Left lung (tissue), 14 donors: ENCODE data around the gene COX7A2. TPM values are rescaled to one million over a fixed set of nuclear protein-coding genes. Genes with fewer than 3 reads are reported as not detected.
A peak's percentile ranks its signal among the peaks of the same experiment; 100 is the strongest.

Source experiments
- ATAC-seq: fragments of 200-7000 bp; cut with Tn5 transposase; one replicate; pipeline ENCODE4 v1.9.1; 2020; ENCODE audit warnings: moderate library complexity
- DNase-seq, 4 donors: peaks; one replicate each; pipeline ENCODE4 v3.0.0-alpha.2; 2013 to 2020
- H3K27ac ChIP-seq, 2 donors: fragments of 200-600 bp; sonication (generic) in 1 of 2; one replicate each; pipeline versions ENCODE4 v1.5.0 to v1.8.0; 2020 to 2021
- H3K27me3 ChIP-seq, 2 donors: fragments of 200-600 bp; sonication (generic) in 1 of 2; one replicate each; pipeline versions ENCODE4 v1.5.0 to v1.8.0; 2020 to 2021
- H3K36me3 ChIP-seq, 2 donors: fragments of 200-600 bp; sonication (generic) in 1 of 2; one replicate each; pipeline versions ENCODE4 v1.5.0 to v1.8.0; 2020 to 2021
- H3K4me1 ChIP-seq, 2 donors: fragments of 200-600 bp; one replicate each; pipeline ENCODE4 v1.8.0; 2021
- H3K4me3 ChIP-seq, 2 donors: fragments of 200-600 bp; sonication (generic) in 1 of 2; one replicate each; pipeline versions ENCODE4 v1.5.0 to v1.8.0; 2020 to 2021; ENCODE audit warnings: mild to moderate bottlenecking in 1 of 2
- H3K9me3 ChIP-seq, 2 donors: fragments of 200-600 bp; sonication (generic) in 1 of 2; one replicate each; pipeline versions ENCODE4 v1.5.0 to v1.8.0; 2020 to 2021
- intact Hi-C, 2 donors: fragments of 100-400 bp; cut with DNase I; formaldehyde crosslinking; loops; one replicate each; pipeline versions ENCODE4 v1.11.2 to v1.14.2; 2022
- long read RNA-seq, 12 donors: library from polyadenylated mRNA in 2 of 12; unstranded in 2 of 12; transcript quantifications; one replicate each; pipeline ENCODE4 v2.0.0 and lab custom pipeline, GENCODE V29; 2019 to 2026
- polyA plus RNA-seq, 6 donors: library from polyadenylated mRNA; unstranded; fragments of 120-200 nt; gene quantifications; one replicate each; pipeline ENCODE4 v1.2.1, GENCODE V29; 2013; ENCODE audit not compliant: insufficient read length in 6 of 6
- total RNA-seq, 2 donors: library from RNA; stranded (reverse); fragmentation: NEBNext Ultra II Directional; extraction: Animal tissue kit (Norgen Biotek cat#: 25700); gene quantifications; one replicate each; pipeline ENCODE4 v1.2.1, GENCODE V29; 2021
- TF ChIP-seq, protein P1 (sequence below), 2 donors: fragments of 200-600 bp; sonication (generic) in 1 of 2; IDR thresholded peaks; one replicate each; pipeline versions ENCODE4 v1.5.0 to v1.8.0; 2021; ENCODE audit warnings: antibody characterized with exemption in 2 of 2
- donor health status: DM: no; HTN: yes; CAD: no.
- donor health status: DM: no; HTN: no; CAD: no.

Gene COX7A2, protein sequence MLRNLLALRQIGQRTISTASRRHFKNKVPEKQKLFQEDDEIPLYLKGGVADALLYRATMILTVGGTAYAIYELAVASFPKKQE
- total RNA-seq (100 to 1,000 TPM; 316 to 322 TPM), polyA plus RNA-seq (100 to 1,000 TPM; 188 to 230 (median 210) TPM)
- long read RNA-seq, donor 1, transcript COX7A2-202 (4 exons, 773 nt), result major isoform, 453 of 495 reads
- long read RNA-seq, donor 1, transcript COX7A2-207 (2 exons, 914 nt), result minor isoform, 7 of 495 reads
- long read RNA-seq, donor 1, transcript COX7A2-204 (4 exons, 501 nt), result minor isoform, 7 of 495 reads
- long read RNA-seq, donor 1, partial matches to known transcripts, result 26 of 495 reads
- long read RNA-seq, donor 1, other reads (novel, unspliced or antisense), result 0 of 495 reads
- long read RNA-seq, donor 2, transcript COX7A2-202 (4 exons, 773 nt), result major isoform, 269 of 336 reads
- long read RNA-seq, donor 2, transcript COX7A2-206 (3 exons, 325 nt), result minor isoform, 6 of 336 reads
- long read RNA-seq, donor 2, partial matches to known transcripts, result 57 of 336 reads
- long read RNA-seq, donor 2, other reads (novel, unspliced or antisense), result 0 of 336 reads
- long read RNA-seq, donor 3, transcript COX7A2-202 (4 exons, 773 nt), result major isoform, 278 of 321 reads
- long read RNA-seq, donor 3, partial matches to known transcripts, result 34 of 321 reads
- long read RNA-seq, donor 3, other reads (novel, unspliced or antisense), result 0 of 321 reads
- long read RNA-seq, donor 4, transcript COX7A2-202 (4 exons, 773 nt), result major isoform, 297 of 303 reads
- long read RNA-seq, donor 4, partial matches to known transcripts, result 1 of 303 reads
- long read RNA-seq, donor 4, other reads (novel, unspliced or antisense), result 4 of 303 reads
- long read RNA-seq, donor 5, transcript COX7A2-207 (2 exons, 914 nt), result minor isoform, 6 of 377 reads
- long read RNA-seq, donor 5, transcript COX7A2-202 (4 exons, 773 nt), result major isoform, 340 of 377 reads
- long read RNA-seq, donor 5, partial matches to known transcripts, result 27 of 377 reads
- long read RNA-seq, donor 5, other reads (novel, unspliced or antisense), result 0 of 377 reads
- long read RNA-seq, donor 6, transcript COX7A2-202 (4 exons, 773 nt), result major isoform, 451 of 503 reads
- long read RNA-seq, donor 6, transcript COX7A2-206 (3 exons, 325 nt), result minor isoform, 7 of 503 reads
- long read RNA-seq, donor 6, partial matches to known transcripts, result 33 of 503 reads
- long read RNA-seq, donor 6, other reads (novel, unspliced or antisense), result 5 of 503 reads
- long read RNA-seq, donor 7, transcript COX7A2-207 (2 exons, 914 nt), result minor isoform, 9 of 279 reads
- long read RNA-seq, donor 7, transcript COX7A2-202 (4 exons, 773 nt), result major isoform, 256 of 279 reads
- long read RNA-seq, donor 7, partial matches to known transcripts, result 9 of 279 reads
- long read RNA-seq, donor 7, other reads (novel, unspliced or antisense), result 0 of 279 reads
- long read RNA-seq, donor 8, transcript COX7A2-202 (4 exons, 773 nt), result major isoform, 186 of 205 reads
- long read RNA-seq, donor 8, partial matches to known transcripts, result 15 of 205 reads
- long read RNA-seq, donor 8, other reads (novel, unspliced or antisense), result 0 of 205 reads
- long read RNA-seq, donor 9, partial matches to known transcripts, result 0 of 2 reads
- long read RNA-seq, donor 9, other reads (novel, unspliced or antisense), result 0 of 2 reads
- long read RNA-seq, donor 10, transcript COX7A2-202 (4 exons, 773 nt), result major isoform, 243 of 254 reads
- long read RNA-seq, donor 10, partial matches to known transcripts, result 1 of 254 reads
- long read RNA-seq, donor 10, other reads (novel, unspliced or antisense), result 5 of 254 reads
- long read RNA-seq, donor 11, transcript COX7A2-202 (4 exons, 773 nt), result major isoform, 519 of 591 reads
- long read RNA-seq, donor 11, partial matches to known transcripts, result 48 of 591 reads
- long read RNA-seq, donor 11, other reads (novel, unspliced or antisense), result 14 of 591 reads
- long read RNA-seq, donor 12, transcript COX7A2-202 (4 exons, 773 nt), result major isoform, 204 of 240 reads
- long read RNA-seq, donor 12, partial matches to known transcripts, result 30 of 240 reads
- long read RNA-seq, donor 12, other reads (novel, unspliced or antisense), result 0 of 240 reads

DNA sequence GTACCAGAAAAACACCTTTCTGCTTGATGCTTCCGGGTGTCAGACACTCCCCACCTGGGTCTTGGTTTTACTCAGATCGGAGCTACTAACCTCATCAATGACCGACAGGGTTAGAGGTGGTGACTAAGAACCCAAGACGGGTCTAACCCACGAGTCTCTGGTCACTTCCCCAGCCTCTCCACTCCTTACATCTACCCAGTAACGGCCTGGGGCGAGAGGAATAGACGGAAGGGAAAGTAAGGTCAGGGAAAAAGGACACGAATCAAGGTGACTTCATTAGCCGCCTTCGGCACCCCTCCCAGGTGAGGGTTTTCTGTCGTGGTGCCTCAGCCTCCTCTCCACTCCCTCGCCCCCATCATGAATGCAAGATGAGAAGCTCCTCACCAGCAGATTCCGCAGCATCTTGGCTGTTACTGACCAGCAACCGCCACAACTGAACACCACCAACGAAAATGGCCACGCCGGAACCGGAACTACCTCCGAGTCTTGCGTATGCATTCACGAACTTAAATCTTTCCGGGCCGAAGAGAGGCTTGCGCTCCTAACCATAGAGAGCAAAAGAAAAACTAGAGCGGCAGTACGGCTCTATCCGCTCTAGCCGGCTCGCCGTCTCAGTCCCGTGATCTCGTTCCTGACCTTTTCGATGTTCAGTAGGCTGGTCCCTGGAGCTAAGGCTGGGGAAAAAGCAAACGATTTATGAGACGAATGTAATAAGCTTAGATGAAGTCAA, at the start of gene COX7A2:
TSS of gene COX7A2 (minus strand) at position 469 of the 730 bp plus-strand sequence. CDS start at position 402, 67 bp downstream.
- intact Hi-C loops, result no loop called here
- H3K27me3 ChIP-seq, result no peaks in the 10 kb centered on the region
- no peaks in the 10 kb centered on the region for H3K9me3 ChIP-seq
- peaks cover 8 to 25% of the 10 kb centered on the region in 2 donors for H3K4me1 ChIP-seq
- H3K4me3 ChIP-seq, result peak within 1 kb of the TSS; percentile 70 to 73
- TF ChIP-seq, protein P1, sequence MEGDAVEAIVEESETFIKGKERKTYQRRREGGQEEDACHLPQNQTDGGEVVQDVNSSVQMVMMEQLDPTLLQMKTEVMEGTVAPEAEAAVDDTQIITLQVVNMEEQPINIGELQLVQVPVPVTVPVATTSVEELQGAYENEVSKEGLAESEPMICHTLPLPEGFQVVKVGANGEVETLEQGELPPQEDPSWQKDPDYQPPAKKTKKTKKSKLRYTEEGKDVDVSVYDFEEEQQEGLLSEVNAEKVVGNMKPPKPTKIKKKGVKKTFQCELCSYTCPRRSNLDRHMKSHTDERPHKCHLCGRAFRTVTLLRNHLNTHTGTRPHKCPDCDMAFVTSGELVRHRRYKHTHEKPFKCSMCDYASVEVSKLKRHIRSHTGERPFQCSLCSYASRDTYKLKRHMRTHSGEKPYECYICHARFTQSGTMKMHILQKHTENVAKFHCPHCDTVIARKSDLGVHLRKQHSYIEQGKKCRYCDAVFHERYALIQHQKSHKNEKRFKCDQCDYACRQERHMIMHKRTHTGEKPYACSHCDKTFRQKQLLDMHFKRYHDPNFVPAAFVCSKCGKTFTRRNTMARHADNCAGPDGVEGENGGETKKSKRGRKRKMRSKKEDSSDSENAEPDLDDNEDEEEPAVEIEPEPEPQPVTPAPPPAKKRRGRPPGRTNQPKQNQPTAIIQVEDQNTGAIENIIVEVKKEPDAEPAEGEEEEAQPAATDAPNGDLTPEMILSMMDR (IDR thresholded peaks at IDR 0.05), result no peak
- H3K27ac ChIP-seq, result peak within 1 kb of the TSS; percentile 93
- ATAC-seq (peak; percentile 99), DNase-seq (peak; percentile 89 to 96 (median 92))
- H3K36me3 ChIP-seq, result peaks cover 0 to 27% of the 10 kb centered on the region in 2 donors

DNA sequence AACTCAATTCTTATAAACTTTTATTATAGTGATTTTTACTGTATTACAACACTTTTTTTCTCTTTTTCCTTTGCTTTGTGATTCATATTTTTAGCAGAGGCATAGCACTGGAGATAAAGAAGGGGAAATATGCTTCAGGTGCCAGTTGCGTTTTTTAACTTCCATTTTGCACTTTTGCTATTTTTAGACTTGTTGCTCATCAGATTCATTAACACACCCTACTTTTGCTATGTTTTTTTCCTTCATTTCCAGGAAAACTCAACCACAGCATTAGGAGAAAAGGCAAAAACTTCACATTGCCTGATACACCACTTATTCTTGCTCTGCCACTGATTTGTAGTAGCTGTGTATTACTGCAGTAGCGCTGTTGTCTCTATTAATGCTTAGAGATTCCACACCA, 49.0 kb upstream of the COX7A2 start:
- Histone ChIP-seq H3K27ac (no peak overlapping the region), H3K4me3 (no peak overlapping the region), H3K4me1 (peaks cover 0 to 4% of the 10 kb centered on the region in 2 donors), H3K36me3 (no peaks in the 10 kb centered on the region), H3K9me3 (no peaks in the 10 kb centered on the region), H3K27me3 (no peaks in the 10 kb centered on the region)
- intact Hi-C loops, result no loop called here
- ATAC-seq (no peak), DNase-seq (no peak)
- TF ChIP-seq, protein P1 (IDR thresholded peaks at IDR 0.05), result no peak

DNA sequence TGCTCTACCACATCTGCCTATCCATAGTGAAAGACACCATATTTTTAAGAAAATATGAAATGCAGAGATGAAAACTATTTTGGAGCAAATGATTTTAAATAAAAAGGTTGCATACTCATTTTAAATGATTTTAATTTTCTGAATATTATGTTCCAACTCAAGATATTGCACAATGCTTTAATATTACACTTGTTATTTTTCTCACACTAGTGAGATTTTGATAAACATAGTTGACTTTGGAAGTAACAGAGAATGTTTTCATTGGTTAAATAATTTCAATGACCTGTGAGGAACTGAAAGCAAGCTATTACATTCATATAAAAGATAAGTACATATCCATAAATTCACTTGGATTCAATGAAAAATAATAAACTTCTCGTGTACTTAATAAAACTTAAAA, 48.1 kb upstream of the COX7A2 start:
- TF ChIP-seq, protein P1 (IDR thresholded peaks at IDR 0.05), result no peak
- ATAC-seq (no peak), DNase-seq (no peak)
- Histone ChIP-seq H3K9me3 (no peaks in the 10 kb centered on the region), H3K27me3 (no peaks in the 10 kb centered on the region), H3K36me3 (no peaks in the 10 kb centered on the region), H3K4me1 (peaks cover 0 to 10% of the 10 kb centered on the region in 2 donors), H3K27ac (no peak overlapping the region), H3K4me3 (no peak overlapping the region)
- intact Hi-C loops, result no loop called here
